Endothelial cell of umbilical vein (primary cell): ENCODE data around the gene NUP43. TPM values are rescaled to one million over a fixed set of nuclear protein-coding genes. Genes with fewer than 3 reads are reported as not detected.

ENCODE experiments used
- BruUV-seq: library from RNA; stranded (reverse); fragments of 400-500 nt; replicated peaks from 2 replicates; lab custom pipeline; 2021; lab: Mats Ljungman, UMichigan
- CTCF ChIA-PET: fragments of 300-600, 350-600 bp; sonication (Branson Sonifier 250); formaldehyde crosslinking; loops from one replicate; lab custom pipeline; 2021; ENCODE audit warnings: antibody characterized with exemption, inconsistent platforms; lab: Charles Lee
- POLR2A ChIA-PET: fragments of 300-600, 350-600 bp; sonication (Branson Sonifier 250); formaldehyde crosslinking; loops from one replicate; lab custom pipeline; 2021; ENCODE audit warnings: antibody characterized with exemption, inconsistent platforms; lab: Charles Lee
- DNase-seq: peaks from one replicate; pipeline ENCODE4 v3.0.0-alpha.2; 2011; ENCODE audit warnings: low read depth, low spot score
- FAIRE-seq: peaks from 2 replicates; lab custom pipeline; 2011; peaks lifted over from hg19 to GRCh38; lab: Jason Lieb, UNC
- H2AFZ ChIP-seq: 2 replicates; pipeline ENCODE4 v1.6.0; 2012; ENCODE audit warnings: low read depth, low read length, control low read depth, inconsistent platforms
- H3K27ac ChIP-seq: 2 replicates; pipeline ENCODE4 v1.5.1; 2011; ENCODE audit warnings: low read depth, mild to moderate bottlenecking, control low read depth, low read length, moderate library complexity; ENCODE audit not compliant: insufficient read depth
- H3K27me3 ChIP-seq, 2 experiments: 2 replicates each; pipeline versions ENCODE4 v1.6.0 to v1.6.1; 2011; ENCODE audit warnings: low read length in 2 of 2, mixed read lengths in 1 of 2; ENCODE audit not compliant: control insufficient read depth in 2 of 2, insufficient read depth in 2 of 2
- H3K36me3 ChIP-seq, 2 experiments: 2 replicates in 1 of 2; 3 replicates in 1 of 2; pipeline ENCODE4 v1.5.1; 2011; ENCODE audit warnings: low read length in 2 of 2, mild to moderate bottlenecking in 1 of 2, moderate library complexity in 1 of 2; ENCODE audit not compliant: control insufficient read depth in 2 of 2, insufficient read depth in 2 of 2; ENCODE audit errors: extremely low read depth in 1 of 2
- H3K4me1 ChIP-seq: 3 replicates; pipeline ENCODE4 v1.5.1; 2011; ENCODE audit warnings: mild to moderate bottlenecking, low read length; ENCODE audit not compliant: control insufficient read depth, insufficient read depth; ENCODE audit errors: extremely low read depth
- H3K4me2 ChIP-seq: 2 replicates; pipeline ENCODE4 v1.6.1; 2011; ENCODE audit warnings: low read length, control low read depth, mixed read lengths; ENCODE audit not compliant: insufficient read depth
- H3K4me3 ChIP-seq, 3 experiments: fragments of 200-600 bp in 1 of 3; sonication (generic), shearing (Covaris generic) in 1 of 3; replicated peaks in 1 of 3; 2 replicates each; pipeline ENCODE4 v1.5.1; 2011 to 2016; ENCODE audit warnings: control low read depth in 3 of 3, low read length in 3 of 3, mild to moderate bottlenecking in 2 of 3, inconsistent platforms in 1 of 3, low read depth in 1 of 3, moderate library complexity in 1 of 3; ENCODE audit not compliant: insufficient read depth in 1 of 3
- H3K79me2 ChIP-seq: 2 replicates; pipeline ENCODE4 v1.6.0; 2012; ENCODE audit warnings: low read length, inconsistent platforms; ENCODE audit not compliant: control insufficient read depth, insufficient read depth
- H3K9ac ChIP-seq: replicated peaks from 2 replicates; pipeline ENCODE3; 2011; ENCODE audit warnings: low read length, control low read depth; ENCODE audit not compliant: insufficient read depth; ENCODE audit errors: extremely low read depth
- H3K9me1 ChIP-seq: replicated peaks from 3 replicates; pipeline ENCODE4 v1.6.0; 2011; ENCODE audit warnings: mild to moderate bottlenecking, low read length; ENCODE audit not compliant: control insufficient read depth, insufficient read depth; ENCODE audit errors: extremely low read depth
- H3K9me3 ChIP-seq: replicated peaks from 2 replicates; pipeline ENCODE4 v1.5.1; 2012; ENCODE audit warnings: low read length, inconsistent platforms; ENCODE audit not compliant: control insufficient read depth, insufficient read depth
- H4K20me1 ChIP-seq: replicated peaks from 2 replicates; pipeline ENCODE3; 2011; ENCODE audit warnings: mild to moderate bottlenecking, low read length; ENCODE audit not compliant: control insufficient read depth, insufficient read depth; ENCODE audit errors: extremely low read depth
- EZH2 ChIP-seq: IDR thresholded peaks from 2 replicates; pipeline ENCODE4 v1.6.1; 2012; ENCODE audit warnings: borderline replicate concordance, low read depth, mild to moderate bottlenecking, moderate library complexity, low read length, inconsistent platforms; ENCODE audit not compliant: severe bottlenecking
- FOS ChIP-seq: IDR thresholded peaks from 2 replicates; pipeline ENCODE4 v1.6.1; 2011; ENCODE audit warnings: mild to moderate bottlenecking, low read length, moderate library complexity, borderline replicate concordance; ENCODE audit not compliant: insufficient read depth
- GATA2 ChIP-seq: IDR thresholded peaks from 2 replicates; pipeline ENCODE4 v1.7.0; 2011; ENCODE audit warnings: low read depth, mild to moderate bottlenecking, moderate library complexity, mixed read lengths, low read length; ENCODE audit not compliant: insufficient read length, insufficient read depth
- JUN ChIP-seq: IDR thresholded peaks from 2 replicates; pipeline ENCODE4 v1.6.1; 2011; ENCODE audit warnings: borderline replicate concordance, low read depth; ENCODE audit not compliant: insufficient read length, insufficient read depth
- MYC ChIP-seq: IDR thresholded peaks from one replicate; pipeline ENCODE4 v1.6.1; 2011; ENCODE audit warnings: mild to moderate bottlenecking, low read depth, low read length
- POLR2A ChIP-seq: IDR thresholded peaks from 2 replicates; pipeline ENCODE4 v1.6.1; 2012; ENCODE audit warnings: low read depth, mild to moderate bottlenecking, control low read depth, low read length
- POLR2AphosphoS5 ChIP-seq: IDR thresholded peaks from 2 replicates; pipeline ENCODE4 v1.6.1; 2012; ENCODE audit warnings: low read depth, mild to moderate bottlenecking, control low read depth, low read length, moderate library complexity; ENCODE audit not compliant: insufficient read depth
- dilution Hi-C: fragments of 300-500 bp; cut with MboI; formaldehyde crosslinking; loops from one replicate; pipeline ENCODE4 v1.15.0; 2019; ENCODE audit warnings: low sequenced_read_pairs; ENCODE audit not compliant: extremely low pct_ligation_motif_present
- intact Hi-C: fragments of 100-400 bp; cut with micrococcal nuclease; formaldehyde crosslinking; loops from one replicate; pipeline ENCODE4 v1.10.0; 2022
- polyA plus RNA-seq, 4 experiments: library from polyadenylated mRNA; depleted of rRNA in 3 of 4; stranded (reverse) in 3 of 4; unstranded in 1 of 4; fragments of >200 nt; gene quantifications; 2 replicates each; pipeline versions ENCODE4 v1.2.1 to v1.2.3, GENCODE V29; 2011 to 2012; ENCODE audit warnings: missing spikeins in 1 of 4
- total RNA-seq: library from RNA; stranded (reverse); gene quantifications from 2 replicates; pipeline ENCODE4 v1.2.3, GENCODE V29; 2021
- TF ChIP-seq, protein P1 (sequence below): IDR thresholded peaks from 2 replicates; pipeline ENCODE4 v1.6.1; 2011; ENCODE audit not compliant: insufficient read depth, insufficient read length
- TF ChIP-seq, protein P2 (sequence below), 2 donors: IDR thresholded peaks; 1 replicate in 1 of 2; 2 replicates in 1 of 2; pipeline ENCODE4 v1.5.1; 2011; ENCODE audit warnings: low read length in 2 of 2, mild to moderate bottlenecking in 2 of 2, moderate library complexity in 2 of 2, control low read depth in 1 of 2, inconsistent platforms in 1 of 2, low read depth in 1 of 2; ENCODE audit not compliant: insufficient read depth in 1 of 2; ENCODE audit errors: extremely low read depth in 1 of 2

The NUP43 gene
- total and polyA plus RNA-seq, 2 donors (not counting 3 experiments of a cell fraction or from before 2014, with no cell fraction given), result 14.9 to 49.0 TPM

DNA sequence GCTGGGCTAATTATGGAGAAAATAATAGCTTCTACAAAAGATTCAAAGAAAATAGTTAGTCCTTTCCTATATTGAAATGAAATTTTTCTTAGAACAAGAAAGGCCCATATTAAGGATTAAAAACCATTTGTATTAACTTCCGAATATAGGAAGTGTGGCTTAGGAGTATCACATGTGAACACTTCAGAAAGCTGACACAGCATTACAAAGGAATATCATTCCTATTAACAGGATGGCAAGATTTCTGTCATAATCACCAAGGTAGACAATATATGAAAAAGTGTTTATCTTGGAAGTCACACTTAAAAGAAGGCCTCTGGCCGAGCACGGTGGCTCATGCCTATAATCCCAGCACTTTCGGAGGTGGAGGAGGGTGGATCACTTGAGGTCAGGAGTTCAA, 23.1 kb downstream of the NUP43 start:
- no peak overlapping the region for H3K9ac ChIP-seq
- H3K9me3 ChIP-seq, result no peaks in the 10 kb centered on the region
- TF ChIP-seq POLR2A (no peak), JUN (no peak), GATA2 (no peak), EZH2 (no peak), POLR2AphosphoS5 (no peak), FOS (no peak), MYC (no peak)
- TF ChIP-seq, protein P1, sequence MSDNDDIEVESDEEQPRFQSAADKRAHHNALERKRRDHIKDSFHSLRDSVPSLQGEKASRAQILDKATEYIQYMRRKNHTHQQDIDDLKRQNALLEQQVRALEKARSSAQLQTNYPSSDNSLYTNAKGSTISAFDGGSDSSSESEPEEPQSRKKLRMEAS, result no peak
- BruUV-seq, result no TSS peak
- peaks cover 6% of the 10 kb centered on the region for H3K4me1 ChIP-seq
- no peak overlapping the region for H2AFZ ChIP-seq
- intact Hi-C loops, result loop anchor here (5.0 kb wide), 1 partner anchor 294 kb away; no protein-coding TSS in a partner anchor
- H3K27me3 ChIP-seq, result no peaks in the 10 kb centered on the region
- no peaks in the 10 kb centered on the region for H4K20me1 ChIP-seq
- H3K4me3 ChIP-seq, result no peak overlapping the region
- DNase-seq (no peak), FAIRE-seq (no peak)
- no peak overlapping the region for H3K4me2 ChIP-seq
- CTCF ChIA-PET, result interaction anchor here (0.9 to 1.2 kb wide), 2 partner anchors 23 to 294 kb away, joined by 3 read pairs; partner anchors contain the start of gene NUP43
- H3K36me3 ChIP-seq, result peaks cover 0 to 5% of the 10 kb centered on the region in 2 experiments
- POLR2A ChIA-PET, result no interaction called here
- H3K27ac ChIP-seq, result no peak overlapping the region
- H3K79me2 ChIP-seq, result no peaks in the 10 kb centered on the region
- dilution Hi-C loops, result no loop called here
- no peaks in the 10 kb centered on the region for H3K9me1 ChIP-seq

DNA sequence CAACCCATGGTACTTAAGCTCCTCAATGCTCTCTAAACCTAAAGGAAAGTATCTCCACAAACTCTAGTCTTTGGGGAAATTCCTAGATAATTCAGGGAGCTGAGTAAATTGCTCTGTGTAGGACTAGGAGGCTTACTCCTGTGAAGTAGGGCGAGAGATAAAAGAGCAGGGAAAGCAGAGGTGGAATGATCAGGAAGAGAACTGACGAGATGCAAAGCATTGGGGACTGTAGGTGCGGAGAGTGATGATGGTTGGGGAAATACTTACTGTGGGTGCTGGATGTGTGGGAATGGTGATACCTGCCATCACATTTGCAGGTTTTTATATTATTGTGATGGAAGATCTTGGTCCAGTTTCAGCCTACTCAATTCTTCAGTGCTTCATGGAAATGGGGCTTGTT, 26.8 kb downstream of the NUP43 start:
- Histone ChIP-seq H4K20me1 (no peaks in the 10 kb centered on the region), H3K36me3 (no peaks in the 10 kb centered on the region), H3K9me3 (no peaks in the 10 kb centered on the region), H3K27ac (no peak overlapping the region), H3K9me1 (no peaks in the 10 kb centered on the region), H3K4me2 (no peak overlapping the region), H3K79me2 (peaks cover 33% of the 10 kb centered on the region), H3K4me3 (no peak overlapping the region), H3K27me3 (no peaks in the 10 kb centered on the region), H2AFZ (no peak overlapping the region), H3K9ac (no peak overlapping the region), H3K4me1 (peaks cover 16% of the 10 kb centered on the region)
- BruUV-seq, result no TSS peak
- FAIRE-seq, result no peak
- intact Hi-C loops (loop anchor here (2.0 to 5.0 kb wide), 2 partner anchors 143 to 152 kb away; partner anchors contain the start of gene GINM1), dilution Hi-C loops (no loop called here)
- CTCF ChIA-PET, result no interaction called here
- POLR2A ChIA-PET, result no interaction called here
- TF ChIP-seq POLR2A (no peak), POLR2AphosphoS5 (no peak), EZH2 (no peak), FOS (no peak), GATA2 (no peak), JUN (no peak), MYC (no peak)
- TF ChIP-seq, protein P2, sequence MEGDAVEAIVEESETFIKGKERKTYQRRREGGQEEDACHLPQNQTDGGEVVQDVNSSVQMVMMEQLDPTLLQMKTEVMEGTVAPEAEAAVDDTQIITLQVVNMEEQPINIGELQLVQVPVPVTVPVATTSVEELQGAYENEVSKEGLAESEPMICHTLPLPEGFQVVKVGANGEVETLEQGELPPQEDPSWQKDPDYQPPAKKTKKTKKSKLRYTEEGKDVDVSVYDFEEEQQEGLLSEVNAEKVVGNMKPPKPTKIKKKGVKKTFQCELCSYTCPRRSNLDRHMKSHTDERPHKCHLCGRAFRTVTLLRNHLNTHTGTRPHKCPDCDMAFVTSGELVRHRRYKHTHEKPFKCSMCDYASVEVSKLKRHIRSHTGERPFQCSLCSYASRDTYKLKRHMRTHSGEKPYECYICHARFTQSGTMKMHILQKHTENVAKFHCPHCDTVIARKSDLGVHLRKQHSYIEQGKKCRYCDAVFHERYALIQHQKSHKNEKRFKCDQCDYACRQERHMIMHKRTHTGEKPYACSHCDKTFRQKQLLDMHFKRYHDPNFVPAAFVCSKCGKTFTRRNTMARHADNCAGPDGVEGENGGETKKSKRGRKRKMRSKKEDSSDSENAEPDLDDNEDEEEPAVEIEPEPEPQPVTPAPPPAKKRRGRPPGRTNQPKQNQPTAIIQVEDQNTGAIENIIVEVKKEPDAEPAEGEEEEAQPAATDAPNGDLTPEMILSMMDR (IDR thresholded peaks at IDR 0.05; ENCODE audit: extremely low read depth in 1 of 2, insufficient read depth in 1 of 2, low read depth in 1 of 2, low read length in 2 of 2), result no peak
- TF ChIP-seq, protein P1, result no peak
- no peak for DNase-seq
